ENCODE data around the gene PILRB.

GRCh38 chr7:100370746-100371145, 12.8 kb downstream of the PILRB start:
- no peak for TF ChIP-seq CTCF (IDR thresholded peaks at IDR 0.05)
- TF ChIP-seq POLR2AphosphoS5 (IDR thresholded peaks at IDR 0.05) = no peak
- no peak for TF ChIP-seq POLR2A (IDR thresholded peaks at IDR 0.05)
